ENCODE results near the gene WIPF1. TPM values are rescaled to one million over a fixed set of nuclear protein-coding genes. Genes with fewer than 3 reads are reported as not detected.

Gene WIPF1
- polyA plus RNA-seq, 1 donor (not counting 4 experiments of a cell fraction or from before 2014, with no cell fraction given), result 0.16 TPM

DNA sequence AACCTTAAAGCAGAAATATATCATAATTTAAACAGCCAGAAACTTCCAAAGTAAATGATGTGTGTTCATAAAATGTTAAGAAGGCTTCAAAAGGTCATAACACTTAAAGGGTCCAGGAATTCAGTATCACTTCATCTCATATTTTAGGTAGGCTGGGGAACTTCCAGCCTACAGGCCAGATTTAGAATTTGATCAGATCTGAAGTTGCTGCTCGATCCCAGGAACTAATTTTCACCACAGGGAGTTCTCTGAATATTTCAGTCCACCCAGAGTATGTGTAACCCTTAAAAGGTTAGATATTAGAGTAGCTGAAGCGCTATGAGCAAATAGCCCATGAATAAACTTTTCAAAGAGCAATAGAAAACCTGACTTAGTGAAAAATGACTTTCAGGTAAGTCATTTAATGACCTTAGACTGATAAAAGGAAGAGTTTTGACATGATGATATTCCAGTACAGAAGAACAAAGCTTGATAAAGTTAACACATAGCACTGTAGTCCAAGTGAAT lies 1.7 kb downstream of the WIPF1 start:
- TF ChIP-seq, protein P1, sequence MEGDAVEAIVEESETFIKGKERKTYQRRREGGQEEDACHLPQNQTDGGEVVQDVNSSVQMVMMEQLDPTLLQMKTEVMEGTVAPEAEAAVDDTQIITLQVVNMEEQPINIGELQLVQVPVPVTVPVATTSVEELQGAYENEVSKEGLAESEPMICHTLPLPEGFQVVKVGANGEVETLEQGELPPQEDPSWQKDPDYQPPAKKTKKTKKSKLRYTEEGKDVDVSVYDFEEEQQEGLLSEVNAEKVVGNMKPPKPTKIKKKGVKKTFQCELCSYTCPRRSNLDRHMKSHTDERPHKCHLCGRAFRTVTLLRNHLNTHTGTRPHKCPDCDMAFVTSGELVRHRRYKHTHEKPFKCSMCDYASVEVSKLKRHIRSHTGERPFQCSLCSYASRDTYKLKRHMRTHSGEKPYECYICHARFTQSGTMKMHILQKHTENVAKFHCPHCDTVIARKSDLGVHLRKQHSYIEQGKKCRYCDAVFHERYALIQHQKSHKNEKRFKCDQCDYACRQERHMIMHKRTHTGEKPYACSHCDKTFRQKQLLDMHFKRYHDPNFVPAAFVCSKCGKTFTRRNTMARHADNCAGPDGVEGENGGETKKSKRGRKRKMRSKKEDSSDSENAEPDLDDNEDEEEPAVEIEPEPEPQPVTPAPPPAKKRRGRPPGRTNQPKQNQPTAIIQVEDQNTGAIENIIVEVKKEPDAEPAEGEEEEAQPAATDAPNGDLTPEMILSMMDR (optimal IDR thresholded peaks at IDR 0.05 in 1 of 3, IDR thresholded peaks at IDR 0.05 in 1 of 3, conservative IDR thresholded peaks at IDR 0.05 in 1 of 3; ENCODE audit: extremely low read depth in 1 of 3, insufficient read depth in 2 of 3, low read length in 3 of 3), result no peak
- TF ChIP-seq EZH2 (IDR thresholded peaks at IDR 0.05; ENCODE audit: low read length), result no peak
- Histone ChIP-seq H2AFZ (ENCODE audit: control insufficient read depth, low read length) (no peak overlapping the region), H4K20me1 (ENCODE audit: control insufficient read depth, extremely low read depth, insufficient read depth, low read length) (no peaks in the 10 kb centered on the region), H3K9me3 (ENCODE audit: control insufficient read depth, low read depth, low read length) (no peaks in the 10 kb centered on the region), H3K36me3 (ENCODE audit: control insufficient read depth in 2 of 2, extremely low read depth in 1 of 2, insufficient read depth in 2 of 2, low read length in 2 of 2) (no peaks in the 10 kb centered on the region), H3K27me3 (ENCODE audit: control insufficient read depth, extremely low read depth, insufficient read depth, low read length) (no peaks in the 10 kb centered on the region), H3K9me1 (ENCODE audit: control insufficient read depth, extremely low read depth, insufficient read depth, low read length) (no peaks in the 10 kb centered on the region), H3K9ac (ENCODE audit: control insufficient read depth, extremely low read depth, insufficient read depth, low read length) (no peak overlapping the region), H3K27ac (ENCODE audit: control insufficient read depth, insufficient read depth, low read length) (no peak overlapping the region), H3K79me2 (ENCODE audit: control insufficient read depth, insufficient read depth, low read length) (no peaks in the 10 kb centered on the region), H3K4me3 (ENCODE audit: control insufficient read depth in 2 of 3, extremely low read depth in 1 of 3, insufficient read depth in 2 of 3, low read depth in 1 of 3, low read length in 3 of 3) (no peak overlapping the region), H3K4me1 (ENCODE audit: control insufficient read depth, extremely low read depth, insufficient read depth, low read length) (peaks cover 9% of the 10 kb centered on the region), H3K4me2 (ENCODE audit: control insufficient read depth, extremely low read depth, insufficient read depth, low read depth, low read length) (no peak overlapping the region)
- FAIRE-seq, result no peak
- dilution Hi-C loops (cut with MboI; ENCODE audit: extremely low pct_ligation_motif_present, low sequenced_read_pairs), result no loop called here
- no peak for DNase-seq (ENCODE audit: low read depth, low spot score)

- H2AFZ ChIP-seq (ENCODE audit: control insufficient read depth, low read length), result no peak overlapping the region
- dilution Hi-C loops (cut with MboI; ENCODE audit: extremely low pct_ligation_motif_present, low sequenced_read_pairs), result no loop called here
- no peak for FAIRE-seq
These were observed 2.3 kb downstream of the WIPF1 start for GRCh38 chr2:174595116-174595809.

More at GRCh38 chr2:174595116-174595809, 2.3 kb downstream of the WIPF1 start:
- H3K27me3 ChIP-seq (ENCODE audit: control insufficient read depth, extremely low read depth, insufficient read depth, low read length), result no peaks in the 10 kb centered on the region
- H4K20me1 ChIP-seq (ENCODE audit: control insufficient read depth, extremely low read depth, insufficient read depth, low read length), result no peaks in the 10 kb centered on the region
- no peak for DNase-seq (ENCODE audit: low read depth, low spot score)
- no peak overlapping the region for H3K4me3 ChIP-seq (ENCODE audit: control insufficient read depth in 2 of 3, extremely low read depth in 1 of 3, insufficient read depth in 2 of 3, low read depth in 1 of 3, low read length in 3 of 3)
- no peaks in the 10 kb centered on the region for H3K36me3 ChIP-seq (ENCODE audit: control insufficient read depth in 2 of 2, extremely low read depth in 1 of 2, insufficient read depth in 2 of 2, low read length in 2 of 2)
- H3K4me2 ChIP-seq (ENCODE audit: control insufficient read depth, extremely low read depth, insufficient read depth, low read depth, low read length), result no peak overlapping the region
- peaks cover 9% of the 10 kb centered on the region for H3K4me1 ChIP-seq (ENCODE audit: control insufficient read depth, extremely low read depth, insufficient read depth, low read length)
- H3K9me3 ChIP-seq (ENCODE audit: control insufficient read depth, low read depth, low read length), result no peaks in the 10 kb centered on the region
- no peaks in the 10 kb centered on the region for H3K9me1 ChIP-seq (ENCODE audit: control insufficient read depth, extremely low read depth, insufficient read depth, low read length)
- H3K27ac ChIP-seq (ENCODE audit: control insufficient read depth, insufficient read depth, low read length), result no peak overlapping the region
- H3K9ac ChIP-seq (ENCODE audit: control insufficient read depth, extremely low read depth, insufficient read depth, low read length), result no peak overlapping the region
- H3K79me2 ChIP-seq (ENCODE audit: control insufficient read depth, insufficient read depth, low read length), result no peaks in the 10 kb centered on the region
- TF ChIP-seq EZH2 (IDR thresholded peaks at IDR 0.05; ENCODE audit: low read length), result no peak
- TF ChIP-seq, protein P1 (optimal IDR thresholded peaks at IDR 0.05 in 1 of 3, IDR thresholded peaks at IDR 0.05 in 1 of 3, conservative IDR thresholded peaks at IDR 0.05 in 1 of 3; ENCODE audit: extremely low read depth in 1 of 3, insufficient read depth in 2 of 3, low read length in 3 of 3), result no peak

All from keratinocyte (primary cell).